ENCODE data around the gene ABTB2.
"Not testable (repeated sequence)": the region's sequence is repeated elsewhere in the genome, so short reads cannot be mapped to it uniquely, and the experiment has no call there.

The ABTB2 gene

GRCh38 chr11:34223907-34224306 lies 133.9 kb downstream of the ABTB2 start:
- no peaks in the 10 kb centered on the region for H3K36me3 ChIP-seq
- no peak overlapping the region for H3K27ac ChIP-seq
- H3K4me3 ChIP-seq (ENCODE audit: low read depth, low read length), result no peak overlapping the region
- DNase-seq, result no peak
- no peaks in the 10 kb centered on the region for H3K9me3 ChIP-seq (ENCODE audit: severe bottlenecking)
- H3K27me3 ChIP-seq (ENCODE audit: insufficient read depth, low read depth, severe bottlenecking), result no peaks in the 10 kb centered on the region
- TF ChIP-seq, protein P1, sequence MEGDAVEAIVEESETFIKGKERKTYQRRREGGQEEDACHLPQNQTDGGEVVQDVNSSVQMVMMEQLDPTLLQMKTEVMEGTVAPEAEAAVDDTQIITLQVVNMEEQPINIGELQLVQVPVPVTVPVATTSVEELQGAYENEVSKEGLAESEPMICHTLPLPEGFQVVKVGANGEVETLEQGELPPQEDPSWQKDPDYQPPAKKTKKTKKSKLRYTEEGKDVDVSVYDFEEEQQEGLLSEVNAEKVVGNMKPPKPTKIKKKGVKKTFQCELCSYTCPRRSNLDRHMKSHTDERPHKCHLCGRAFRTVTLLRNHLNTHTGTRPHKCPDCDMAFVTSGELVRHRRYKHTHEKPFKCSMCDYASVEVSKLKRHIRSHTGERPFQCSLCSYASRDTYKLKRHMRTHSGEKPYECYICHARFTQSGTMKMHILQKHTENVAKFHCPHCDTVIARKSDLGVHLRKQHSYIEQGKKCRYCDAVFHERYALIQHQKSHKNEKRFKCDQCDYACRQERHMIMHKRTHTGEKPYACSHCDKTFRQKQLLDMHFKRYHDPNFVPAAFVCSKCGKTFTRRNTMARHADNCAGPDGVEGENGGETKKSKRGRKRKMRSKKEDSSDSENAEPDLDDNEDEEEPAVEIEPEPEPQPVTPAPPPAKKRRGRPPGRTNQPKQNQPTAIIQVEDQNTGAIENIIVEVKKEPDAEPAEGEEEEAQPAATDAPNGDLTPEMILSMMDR (IDR thresholded peaks at IDR 0.05; ENCODE audit: low read depth, low read length), result no peak

- no peak overlapping the region for H3K4me3 ChIP-seq (ENCODE audit: low read depth, low read length)
- TF ChIP-seq, protein P1 (IDR thresholded peaks at IDR 0.05; ENCODE audit: low read depth, low read length), result no peak
- DNase-seq, result no peak
- H3K36me3 ChIP-seq, result no peaks in the 10 kb centered on the region
- no peaks in the 10 kb centered on the region for H3K9me3 ChIP-seq (ENCODE audit: severe bottlenecking)
- no peak overlapping the region for H3K27ac ChIP-seq
- no peaks in the 10 kb centered on the region for H3K27me3 ChIP-seq (ENCODE audit: insufficient read depth, low read depth, severe bottlenecking)
Measured at GRCh38 chr11:34223021-34223813, 134.6 kb downstream of the ABTB2 start.

DNA sequence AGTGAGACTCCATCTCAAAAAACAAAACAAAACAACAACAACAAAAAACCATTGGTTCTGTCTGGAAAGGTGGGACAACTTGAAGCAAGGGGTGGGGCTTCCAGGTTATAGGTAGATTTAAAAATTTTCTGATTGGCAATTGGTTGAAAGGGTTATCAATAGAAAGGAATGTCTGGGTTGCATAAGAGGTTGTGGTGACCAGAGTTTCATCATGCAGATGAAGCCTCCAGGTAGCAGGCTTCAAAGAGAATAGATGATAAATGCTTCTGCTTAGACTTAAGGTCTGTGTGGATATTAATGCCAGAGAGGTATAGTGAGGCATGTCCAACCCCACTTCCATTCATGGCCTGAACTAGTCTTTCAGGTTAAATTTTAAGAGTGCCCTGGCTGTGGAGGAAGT lies 135.8 kb downstream of the ABTB2 start:
- H3K27ac ChIP-seq, result no peak overlapping the region

DNA sequence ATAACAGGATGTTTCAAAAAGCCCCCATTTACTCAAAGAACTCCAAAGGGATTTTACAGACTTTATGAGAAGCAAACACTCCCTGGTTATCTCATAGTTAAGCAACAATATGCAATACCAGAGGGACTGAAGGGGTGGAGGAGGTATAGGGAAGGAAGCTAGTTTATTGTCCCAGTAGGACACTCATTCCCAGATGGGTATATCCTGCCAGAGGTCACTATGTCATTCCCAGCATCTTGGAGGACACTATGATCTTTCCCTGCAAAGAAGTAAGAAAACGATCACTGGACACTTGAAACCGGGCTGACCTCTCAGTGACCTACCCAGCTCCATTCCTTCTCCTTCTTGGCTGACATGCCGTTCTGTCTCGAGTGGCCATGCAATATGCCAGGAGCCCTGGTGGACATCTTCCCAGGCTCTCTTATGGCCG lies 137.9 kb downstream of the ABTB2 start:
- no peaks in the 10 kb centered on the region for H3K9me3 ChIP-seq (ENCODE audit: severe bottlenecking)
- H3K27me3 ChIP-seq (ENCODE audit: insufficient read depth, low read depth, severe bottlenecking), result no peaks in the 10 kb centered on the region
- no peak overlapping the region for H3K4me3 ChIP-seq (ENCODE audit: low read depth, low read length)
- no peaks in the 10 kb centered on the region for H3K36me3 ChIP-seq
- no peak for DNase-seq
- no peak overlapping the region for H3K27ac ChIP-seq
- TF ChIP-seq, protein P1 (IDR thresholded peaks at IDR 0.05; ENCODE audit: low read depth, low read length), result no peak

More for the DNA sequence above, 135.8 kb downstream of the ABTB2 start:
- H3K9me3 ChIP-seq (ENCODE audit: severe bottlenecking), result no peaks in the 10 kb centered on the region
- no peak overlapping the region for H3K4me3 ChIP-seq (ENCODE audit: low read depth, low read length)
- TF ChIP-seq, protein P1 (IDR thresholded peaks at IDR 0.05; ENCODE audit: low read depth, low read length), result no peak
- DNase-seq, result no peak
- H3K27me3 ChIP-seq (ENCODE audit: insufficient read depth, low read depth, severe bottlenecking), result no peaks in the 10 kb centered on the region
- H3K36me3 ChIP-seq, result no peaks in the 10 kb centered on the region

DNA sequence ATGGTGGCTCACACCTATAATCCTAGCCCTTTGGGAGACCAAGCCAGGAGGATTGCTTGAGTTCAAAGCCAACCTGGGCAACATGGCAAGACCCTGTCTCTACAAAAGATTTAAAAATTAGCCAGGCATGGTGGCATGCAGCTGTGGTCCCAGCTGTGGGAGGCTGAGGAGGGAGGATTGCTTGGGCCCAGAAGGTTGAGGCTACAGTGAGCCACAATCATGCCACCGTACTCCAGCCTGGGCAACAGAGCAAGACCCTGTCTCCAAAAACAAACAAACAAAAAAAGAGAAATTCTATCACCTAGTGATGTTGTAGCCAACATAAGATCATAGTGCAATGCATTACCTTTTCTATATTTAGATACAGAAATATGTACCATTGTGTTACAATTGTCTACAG lies 138.5 kb downstream of the ABTB2 start:
- DNase-seq, result no peak
- TF ChIP-seq, protein P1 (IDR thresholded peaks at IDR 0.05; ENCODE audit: low read depth, low read length), result no peak
- H3K9me3 ChIP-seq (ENCODE audit: severe bottlenecking), result no peaks in the 10 kb centered on the region
- no peaks in the 10 kb centered on the region for H3K36me3 ChIP-seq
- no peak overlapping the region for H3K27ac ChIP-seq
- no peak overlapping the region for H3K4me3 ChIP-seq (ENCODE audit: low read depth, low read length)
- H3K27me3 ChIP-seq (ENCODE audit: insufficient read depth, low read depth, severe bottlenecking), result no peaks in the 10 kb centered on the region

DNA sequence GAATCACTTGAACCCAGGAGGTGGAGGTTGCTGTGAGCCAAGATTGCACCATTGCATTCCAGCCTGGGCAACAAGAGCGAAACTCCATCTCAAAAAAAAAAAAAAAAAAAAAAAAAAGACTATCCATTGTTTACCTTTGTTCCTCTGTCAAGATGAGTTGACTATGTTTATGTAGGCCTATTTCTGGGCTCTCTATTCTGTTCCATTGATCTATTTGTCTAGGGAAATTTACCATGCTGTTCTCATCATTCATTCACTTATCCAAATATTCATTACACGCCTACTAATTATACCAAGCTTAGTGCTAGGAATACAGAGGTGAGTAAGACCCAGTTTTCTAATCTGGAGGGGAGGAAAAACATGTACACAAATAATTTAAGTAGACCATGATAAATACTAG lies 139.1 kb downstream of the ABTB2 start:
- H3K27me3 ChIP-seq (ENCODE audit: insufficient read depth, low read depth, severe bottlenecking); H3K9me3 ChIP-seq (ENCODE audit: severe bottlenecking); H3K36me3 ChIP-seq; DNase-seq; H3K4me3 ChIP-seq (ENCODE audit: low read depth, low read length); H3K27ac ChIP-seq: not testable (repeated sequence)

Measured in WERI-Rb-1 (cell line).